ENCODE data around the gene F2. TPM values are rescaled to one million over a fixed set of nuclear protein-coding genes. Genes with fewer than 3 reads are reported as not detected.

Gene F2
- total RNA-seq, 8 experiments from 2014 or later, result 0.14 to 1.1 TPM; not detected in 6

Other genes with a start within 250 kb of the F2 start
- 10 to 100 TPM; 20.2 to 44.3 (median 24.9) TPM for gene AMBRA1, start 125.2 kb upstream of the F2 start, total RNA-seq
- 1 to 10 TPM; 3.9 to 9.8 (median 7.7) TPM for gene HARBI1, start 102.0 kb upstream of the F2 start, total RNA-seq
- 100 to 1,000 TPM in 1 of 8 experiments, 10 to 100 TPM in 7; 39.9 to 105 (median 65.6) TPM for gene ATG13, start 101.7 kb upstream of the F2 start, total RNA-seq
- 10 to 100 TPM; 15.1 to 48.9 (median 29.9) TPM for gene ARHGAP1, start 18.6 kb upstream of the F2 start, total RNA-seq
- gene ZNF408, start 18.2 kb upstream of the F2 start, total RNA-seq, result 10 to 100 TPM in 7 of 8 experiments, 1 to 10 TPM in 1; 9.5 to 15.6 (median 12.8) TPM
- 100 to 1,000 TPM in 2 of 8 experiments, 10 to 100 TPM in 6; 37.8 to 127 (median 93.5) TPM for gene CKAP5, start 127.1 kb downstream of the F2 start, total RNA-seq
- 10 to 100 TPM in 1 of 8 experiments, 1 to 10 TPM in 6, under 1 TPM in 1; 0.94 to 27.7 (median 1.7) TPM for gene LRP4, start 199.3 kb downstream of the F2 start, total RNA-seq
- gene CSTPP1, start 217.5 kb downstream of the F2 start, total RNA-seq, result 10 to 100 TPM; 13.2 to 65.9 (median 31.3) TPM